Mesenchymal stem cell (in vitro differentiated cells and primary cell): ENCODE data around the gene PLSCR2.
A peak's percentile ranks its signal among the peaks of the same experiment; 100 is the strongest.

Experiments used
- DNase-seq: peaks from one replicate; pipeline ENCODE4 v3.0.0-alpha.2; 2013
- H2AFZ ChIP-seq: one replicate; pipeline ENCODE4 v1.6.1; 2013; ENCODE audit warnings: low read depth, mild to moderate bottlenecking, control low read depth, inconsistent platforms, low read length, moderate library complexity
- H2AK5ac ChIP-seq: 2 replicates; pipeline ENCODE4 v1.6.1; 2013; ENCODE audit warnings: low read length, moderate library complexity, mild to moderate bottlenecking, inconsistent platforms; ENCODE audit not compliant: severe bottlenecking
- H2BK120ac ChIP-seq: one replicate; pipeline ENCODE4 v1.6.1; 2013; ENCODE audit warnings: low read depth, mild to moderate bottlenecking, inconsistent platforms, low read length, moderate library complexity
- H2BK12ac ChIP-seq, 2 experiments: one replicate each; pipeline ENCODE4 v1.6.1; 2013; ENCODE audit warnings: inconsistent platforms in 2 of 2, low read length in 2 of 2, mild to moderate bottlenecking in 2 of 2, moderate library complexity in 2 of 2, control low read depth in 1 of 2
- H2BK15ac ChIP-seq: one replicate; pipeline ENCODE4 v1.6.1; 2013; ENCODE audit warnings: mild to moderate bottlenecking, low read depth, inconsistent platforms; ENCODE audit not compliant: poor library complexity, severe bottlenecking
- H2BK5ac ChIP-seq: 2 replicates; pipeline ENCODE4 v1.6.1; 2013; ENCODE audit warnings: low read depth, mild to moderate bottlenecking, low read length, control low read depth, inconsistent platforms; ENCODE audit not compliant: poor library complexity, severe bottlenecking
- H3K14ac ChIP-seq, 2 experiments: one replicate each; pipeline ENCODE4 v1.6.1; 2013; ENCODE audit warnings: inconsistent platforms in 2 of 2, low read length in 2 of 2, control low read depth in 1 of 2, mild to moderate bottlenecking in 1 of 2, moderate library complexity in 1 of 2
- H3K18ac ChIP-seq, 2 experiments: one replicate each; pipeline ENCODE4 v1.6.1; 2013; ENCODE audit warnings: inconsistent platforms in 2 of 2, low read length in 2 of 2, control low read depth in 1 of 2, low read depth in 1 of 2, mild to moderate bottlenecking in 1 of 2
- H3K23ac ChIP-seq, 2 experiments: one replicate each; pipeline ENCODE4 v1.6.1; 2013; ENCODE audit warnings: inconsistent platforms in 2 of 2, low read length in 2 of 2, mild to moderate bottlenecking in 2 of 2, moderate library complexity in 2 of 2, control low read depth in 1 of 2
- H3K27ac ChIP-seq: 2 replicates; pipeline ENCODE4 v1.5.1; 2013; ENCODE audit warnings: mild to moderate bottlenecking, moderate library complexity, low read length, control low read depth, inconsistent platforms; ENCODE audit not compliant: poor library complexity, severe bottlenecking
- H3K27me3 ChIP-seq, 2 experiments: 2 replicates each; pipeline versions ENCODE4 v1.6.1 to v1.7.0; 2013; ENCODE audit warnings: low read length in 2 of 2, mild to moderate bottlenecking in 2 of 2, moderate library complexity in 2 of 2, control low read depth in 1 of 2, inconsistent platforms in 1 of 2; ENCODE audit not compliant: control insufficient read depth in 1 of 2, insufficient read depth in 1 of 2
- H3K36me3 ChIP-seq, 2 experiments: 2 replicates each; pipeline versions ENCODE4 v1.6.1 to v1.7.0; 2013; ENCODE audit warnings: low read length in 2 of 2, control low read depth in 1 of 2, inconsistent platforms in 1 of 2, low read depth in 1 of 2, mild to moderate bottlenecking in 1 of 2; ENCODE audit not compliant: insufficient read depth in 2 of 2, control insufficient read depth in 1 of 2
- H3K4ac ChIP-seq, 2 experiments: one replicate each; pipeline ENCODE4 v1.6.1; 2013; ENCODE audit warnings: inconsistent platforms in 2 of 2, low read length in 2 of 2, mild to moderate bottlenecking in 2 of 2, moderate library complexity in 2 of 2, control low read depth in 1 of 2, low read depth in 1 of 2
- H3K4me1 ChIP-seq: 2 replicates; pipeline ENCODE4 v1.6.1; 2013; ENCODE audit warnings: low read depth, low read length, control low read depth; ENCODE audit not compliant: control insufficient read depth, insufficient read depth
- H3K4me2 ChIP-seq: 2 replicates; pipeline ENCODE4 v1.6.1; 2013; ENCODE audit warnings: low read length, mild to moderate bottlenecking, inconsistent platforms; ENCODE audit not compliant: poor library complexity, severe bottlenecking
- H3K4me3 ChIP-seq, 2 experiments: 2 replicates each; pipeline versions ENCODE4 v1.5.1 to v1.7.0; 2013; ENCODE audit warnings: low read length in 2 of 2, mild to moderate bottlenecking in 2 of 2, control low read depth in 1 of 2, low read depth in 1 of 2; ENCODE audit not compliant: insufficient read depth in 1 of 2
- H3K79me1 ChIP-seq: replicated peaks from 2 replicates; pipeline ENCODE4 v1.6.1; 2013; ENCODE audit warnings: mild to moderate bottlenecking, control low read depth, low read length, inconsistent platforms; ENCODE audit not compliant: poor library complexity, severe bottlenecking
- H3K9ac ChIP-seq: 2 replicates; pipeline ENCODE4 v1.7.0; 2013; ENCODE audit warnings: mild to moderate bottlenecking, low read length, moderate library complexity
- H3K9me3 ChIP-seq: 2 replicates; pipeline ENCODE4 v1.7.0; 2013; ENCODE audit warnings: mild to moderate bottlenecking, low read length; ENCODE audit not compliant: control insufficient read depth
- H4K8ac ChIP-seq: one replicate; pipeline ENCODE4 v1.6.1; 2013; ENCODE audit warnings: inconsistent platforms, mild to moderate bottlenecking, low read length, moderate library complexity
- H4K91ac ChIP-seq: one replicate; pipeline ENCODE4 v1.6.1; 2013; ENCODE audit warnings: mild to moderate bottlenecking, low read length, inconsistent platforms
- WGBS: methylation state at CpG from one replicate; pipeline ENCODE4 v1.1.7; 2013; ENCODE audit warnings: mixed read lengths; 5-methylcytosine and 5-hydroxymethylcytosine counted together

Gene PLSCR2

GRCh38 chr3:146395164-146395563, 74.2 kb downstream of the PLSCR2 start:
- H3K14ac ChIP-seq: no peak overlapping the region
- H3K27me3 ChIP-seq: no peaks in the 10 kb centered on the region
- H3K4me2 ChIP-seq: no peak overlapping the region
- DNase-seq: no peak
- no peak overlapping the region for H3K9ac ChIP-seq
- WGBS: no CpG with 5 or more reads among the region's 2 CpGs
- H3K18ac ChIP-seq: no peak overlapping the region
- no peak overlapping the region for H4K91ac ChIP-seq
- H3K27ac ChIP-seq: no peak overlapping the region
- no peak overlapping the region for H3K4me3 ChIP-seq
- no peak overlapping the region for H2AK5ac ChIP-seq
- H3K4ac ChIP-seq: no peak overlapping the region
- no peak overlapping the region for H4K8ac ChIP-seq
- H2BK5ac ChIP-seq: no peak overlapping the region
- no peak overlapping the region for H2BK12ac ChIP-seq
- H2BK15ac ChIP-seq: no peak overlapping the region
- no peaks in the 10 kb centered on the region for H3K79me1 ChIP-seq
- H3K9me3 ChIP-seq: no peaks in the 10 kb centered on the region
- H3K36me3 ChIP-seq: no peaks in the 10 kb centered on the region
- H2BK120ac ChIP-seq: no peak overlapping the region
- no peak overlapping the region for H2AFZ ChIP-seq
- no peak overlapping the region for H3K23ac ChIP-seq
- H3K4me1 ChIP-seq: no peaks in the 10 kb centered on the region

GRCh38 chr3:146390957-146391356, 78.4 kb downstream of the PLSCR2 start:
- no peaks in the 10 kb centered on the region for H3K9me3 ChIP-seq
- no peak overlapping the region for H3K9ac ChIP-seq

GRCh38 chr3:146390006-146390772, 79.2 kb downstream of the PLSCR2 start:
- H3K4me2 ChIP-seq: no peak overlapping the region
- no peak overlapping the region for H3K18ac ChIP-seq
- no peak overlapping the region for H4K91ac ChIP-seq
- H3K9ac ChIP-seq: no peak overlapping the region
- no peak for DNase-seq
- no peak overlapping the region for H2AFZ ChIP-seq
- H3K27ac ChIP-seq: no peak overlapping the region
- no peak overlapping the region for H3K4ac ChIP-seq
- no peak overlapping the region for H2BK5ac ChIP-seq
- H3K36me3 ChIP-seq: no peaks in the 10 kb centered on the region
- H4K8ac ChIP-seq: no peak overlapping the region
- 0% methylated on average over 1 of the region's 2 CpGs for whole genome bisulfite sequencing
- H3K4me1 ChIP-seq: no peaks in the 10 kb centered on the region
- no peak overlapping the region for H3K4me3 ChIP-seq
- no peaks in the 10 kb centered on the region for H3K27me3 ChIP-seq
- H3K9me3 ChIP-seq: no peaks in the 10 kb centered on the region
- no peak overlapping the region for H2BK12ac ChIP-seq
- H2BK15ac ChIP-seq: no peak overlapping the region
- no peak overlapping the region for H2BK120ac ChIP-seq
- H3K23ac ChIP-seq: no peak overlapping the region
- no peak overlapping the region for H3K14ac ChIP-seq
- no peaks in the 10 kb centered on the region for H3K79me1 ChIP-seq
- no peak overlapping the region for H2AK5ac ChIP-seq

More at GRCh38 chr3:146390957-146391356, 78.4 kb downstream of the PLSCR2 start:
- Histone ChIP-seq H3K23ac (no peak overlapping the region), H3K27ac (no peak overlapping the region), H3K4me3 (no peak overlapping the region), H3K14ac (no peak overlapping the region), H2BK15ac (no peak overlapping the region), H4K8ac (no peak overlapping the region), H3K79me1 (no peaks in the 10 kb centered on the region), H3K4ac (peak overlapping the region in 1 of 2 experiments; percentile 6), H2AK5ac (no peak overlapping the region), H2BK5ac (no peak overlapping the region), H3K4me2 (no peak overlapping the region), H3K4me1 (no peaks in the 10 kb centered on the region), H4K91ac (no peak overlapping the region), H3K27me3 (no peaks in the 10 kb centered on the region), H3K36me3 (no peaks in the 10 kb centered on the region), H2AFZ (no peak overlapping the region), H2BK120ac (no peak overlapping the region), H3K18ac (no peak overlapping the region), H2BK12ac (no peak overlapping the region)
- DNase-seq: peak; percentile 45

GRCh38 chr3:146387566-146387965, 81.8 kb downstream of the PLSCR2 start:
- DNase-seq: no peak
- H3K4me1 ChIP-seq: no peaks in the 10 kb centered on the region
- no peaks in the 10 kb centered on the region for H3K79me1 ChIP-seq
- H2BK12ac ChIP-seq: no peak overlapping the region
- no peak overlapping the region for H3K4me3 ChIP-seq
- no peak overlapping the region for H4K8ac ChIP-seq
- H3K27ac ChIP-seq: no peak overlapping the region
- no peak overlapping the region for H2AK5ac ChIP-seq
- H3K4ac ChIP-seq: no peak overlapping the region
- H3K4me2 ChIP-seq: no peak overlapping the region
- no peak overlapping the region for H2BK120ac ChIP-seq
- no peak overlapping the region for H3K18ac ChIP-seq
- no peak overlapping the region for H3K14ac ChIP-seq
- no peaks in the 10 kb centered on the region for H3K9me3 ChIP-seq
- no peak overlapping the region for H2BK15ac ChIP-seq
- no peak overlapping the region for H2AFZ ChIP-seq
- no peak overlapping the region for H2BK5ac ChIP-seq
- no peak overlapping the region for H3K23ac ChIP-seq
- no peaks in the 10 kb centered on the region for H3K27me3 ChIP-seq
- WGBS: 100% methylated on average over 1 of the region's 2 CpGs
- no peak overlapping the region for H4K91ac ChIP-seq
- no peaks in the 10 kb centered on the region for H3K36me3 ChIP-seq
- H3K9ac ChIP-seq: no peak overlapping the region
